Activated naive CD4-positive, alpha-beta T cell treated with anti-CD3 and anti-CD28 coated beads, Interleukin-2, amount 50 U/mL, for 72 hours (primary cell): ENCODE measurements around the gene TEDC1. TPM values are rescaled to one million over a fixed set of nuclear protein-coding genes. Genes with fewer than 3 reads are reported as not detected.

ENCODE experiments used
- ATAC-seq, 2 donors: fragments of 150-1000 bp; cut with Tn5 transposase; 2 replicates each; pipeline ENCODE4 v1.10.0; 2021; ENCODE audit warnings: mild to moderate bottlenecking in 2 of 2, moderate library complexity in 2 of 2
- DNase-seq, 2 donors: peaks; one replicate each; pipeline ENCODE4 v3.0.0; 2021 to 2022; ENCODE audit warnings: low spot score in 2 of 2
- H3K27ac Mint-ChIP-seq, 2 donors: one replicate each; pipeline ENCODE4 v1.8.0; 2022; ENCODE audit warnings: mild to moderate bottlenecking in 2 of 2, mixed read lengths in 2 of 2
- H3K36me3 Mint-ChIP-seq, 2 donors: one replicate each; pipeline ENCODE4 v1.8.0; 2022; ENCODE audit warnings: mixed read lengths in 2 of 2
- H3K9me3 Mint-ChIP-seq, 2 donors: one replicate each; pipeline ENCODE4 v1.8.0; 2022; ENCODE audit warnings: mixed read lengths in 2 of 2
- total RNA-seq, 2 donors: library from RNA; stranded (reverse); gene quantifications; one replicate each; pipeline ENCODE4 v1.2.3, GENCODE V29; 2022

Gene TEDC1
- total RNA-seq, 2 donors from 2014 or later = 32.6 to 34.1 TPM

- no peaks in the 10 kb centered on the region for H3K36me3 Mint-ChIP-seq
- no peak for ATAC-seq
- DNase-seq = no peak
- no peak overlapping the region for H3K27ac Mint-ChIP-seq
- H3K9me3 Mint-ChIP-seq = no peaks in the 10 kb centered on the region
Observed at GRCh38 chr14:105519946-105520698, 29.1 kb downstream of the TEDC1 start.

GRCh38 chr14:105525326-105525725 is 34.3 kb downstream of the TEDC1 start:
- Mint-ChIP-seq H3K9me3 (no peaks in the 10 kb centered on the region), H3K36me3 (peaks cover 0 to 5% of the 10 kb centered on the region in 2 donors), H3K27ac (no peak overlapping the region)
- DNase-seq (no peak), ATAC-seq (no peak)

- Mint-ChIP-seq H3K36me3 (peaks cover 0 to 5% of the 10 kb centered on the region in 2 donors), H3K9me3 (no peaks in the 10 kb centered on the region), H3K27ac (peak within 1 kb of the TSS; percentile 72 to 88)
- ATAC-seq (peak; percentile 6 to 59), DNase-seq (peak in 1 of 2 donors; percentile 51)
Observed at GRCh38 chr14:105525861-105526775, 35.1 kb downstream of the TEDC1 start, which contains the start of gene TMEM121. Gene TMEM121, plus strand, starts transcription at chr14:105526583. Its CDS starts 2,252 bp downstream, at chr14:105528835.

GRCh38 chr14:105526776-105527380 is 35.8 kb downstream of the TEDC1 start:
- Mint-ChIP-seq H3K36me3 (peaks cover 0 to 5% of the 10 kb centered on the region in 2 donors), H3K9me3 (no peaks in the 10 kb centered on the region), H3K27ac (peak overlapping the region; percentile 72 to 88)
- ATAC-seq (peak in 1 of 2 donors; percentile 5), DNase-seq (no peak)

- peak overlapping the region; percentile 72 to 88 for H3K27ac Mint-ChIP-seq
- peaks cover 0 to 5% of the 10 kb centered on the region in 2 donors for H3K36me3 Mint-ChIP-seq
- ATAC-seq = no peak
Observed at GRCh38 chr14:105527381-105527825, 36.4 kb downstream of the TEDC1 start.

GRCh38 chr14:105527826-105528585 is 37.0 kb downstream of the TEDC1 start:
- no peaks in the 10 kb centered on the region for H3K9me3 Mint-ChIP-seq
- DNase-seq (peak; percentile 83 to 90), ATAC-seq (peak; percentile 67 to 79)
- peaks cover 0 to 5% of the 10 kb centered on the region in 2 donors for H3K36me3 Mint-ChIP-seq
- peak overlapping the region; percentile 36 to 72 for H3K27ac Mint-ChIP-seq

More at GRCh38 chr14:105527381-105527825, 36.4 kb downstream of the TEDC1 start:
- no peak for DNase-seq
- no peaks in the 10 kb centered on the region for H3K9me3 Mint-ChIP-seq

GRCh38 chr14:105528586-105529318 is 37.7 kb downstream of the TEDC1 start:
- no peaks in the 10 kb centered on the region for H3K9me3 Mint-ChIP-seq
- peak in 1 of 2 donors; percentile 40 for DNase-seq
- H3K27ac Mint-ChIP-seq = peak overlapping the region; percentile 36 to 61
- peak; percentile 20 to 32 for ATAC-seq
- H3K36me3 Mint-ChIP-seq = peaks cover 0 to 5% of the 10 kb centered on the region in 2 donors

- peak in 1 of 2 donors; percentile 40 for DNase-seq
- no peaks in the 10 kb centered on the region for H3K9me3 Mint-ChIP-seq
- H3K36me3 Mint-ChIP-seq = peaks cover 0 to 5% of the 10 kb centered on the region in 2 donors
- no peak for ATAC-seq
- H3K27ac Mint-ChIP-seq = peak overlapping the region in 1 of 2 donors; percentile 61
Observed at GRCh38 chr14:105529319-105529568, 38.2 kb downstream of the TEDC1 start.

GRCh38 chr14:105529569-105530284 is 38.7 kb downstream of the TEDC1 start:
- peak in 1 of 2 donors; percentile 27 for ATAC-seq

GRCh38 chr14:105530285-105531087 is 39.4 kb downstream of the TEDC1 start:
- Mint-ChIP-seq H3K27ac (no peak overlapping the region), H3K36me3 (peaks cover 0 to 5% of the 10 kb centered on the region in 2 donors), H3K9me3 (no peaks in the 10 kb centered on the region)
- DNase-seq (no peak), ATAC-seq (no peak)

More at GRCh38 chr14:105529569-105530284, 38.7 kb downstream of the TEDC1 start:
- H3K36me3 Mint-ChIP-seq = peaks cover 0 to 5% of the 10 kb centered on the region in 2 donors
- no peak overlapping the region for H3K27ac Mint-ChIP-seq
- H3K9me3 Mint-ChIP-seq = no peaks in the 10 kb centered on the region
- DNase-seq = peak in 1 of 2 donors; percentile 43

GRCh38 chr14:105531088-105531893 is 40.2 kb downstream of the TEDC1 start:
- DNase-seq (no peak), ATAC-seq (no peak)
- H3K27ac Mint-ChIP-seq = no peak overlapping the region
- H3K36me3 Mint-ChIP-seq = peaks cover 0 to 5% of the 10 kb centered on the region in 2 donors
- no peaks in the 10 kb centered on the region for H3K9me3 Mint-ChIP-seq

- Mint-ChIP-seq H3K9me3 (no peaks in the 10 kb centered on the region), H3K36me3 (peaks cover 0 to 5% of the 10 kb centered on the region in 2 donors), H3K27ac (peak overlapping the region in 1 of 2 donors; percentile 22)
- no peak for DNase-seq
- ATAC-seq = no peak
Observed at GRCh38 chr14:105531894-105532623, 41.0 kb downstream of the TEDC1 start.

GRCh38 chr14:105532735-105533141 is 41.7 kb downstream of the TEDC1 start:
- ATAC-seq = no peak
- H3K27ac Mint-ChIP-seq = no peak overlapping the region
- no peaks in the 10 kb centered on the region for H3K9me3 Mint-ChIP-seq
- no peak for DNase-seq
- peaks cover 0 to 5% of the 10 kb centered on the region in 2 donors for H3K36me3 Mint-ChIP-seq
